PC-3 (cell line): ENCODE results near the gene TMEM131. TPM values are rescaled to one million over a fixed set of nuclear protein-coding genes. Genes with fewer than 3 reads are reported as not detected.

Source experiments
- ATAC-seq: fragments of 200-7000 bp; cut with Tn5 transposase; 2 replicates; pipeline ENCODE4 v1.9.1; 2020; ENCODE audit warnings: mild to moderate bottlenecking, moderate library complexity
- BruUV-seq: library from RNA; stranded (reverse); fragments of 400-500 nt; replicated peaks from 2 replicates; lab custom pipeline; 2021; lab: Mats Ljungman, UMichigan
- CTCF ChIA-PET: fragments of 300-600 bp; sonication (Branson Sonifier 250); formaldehyde crosslinking; loops from one replicate; lab custom pipeline; 2022; ENCODE audit warnings: antibody characterized with exemption; lab: Charles Lee
- POLR2A ChIA-PET: fragments of 300-600 bp; sonication (Branson Sonifier 250); formaldehyde crosslinking; loops from one replicate; lab custom pipeline; 2022; ENCODE audit warnings: antibody characterized with exemption; ENCODE audit not compliant: unreplicated experiment; lab: Charles Lee
- DNase-seq: peaks from one replicate; pipeline ENCODE4 v3.0.0-alpha.2; 2015
- H2AFZ ChIP-seq: fragments of 300-600 bp; sonication (generic); 2 replicates; pipeline ENCODE4 v1.6.0; 2016; ENCODE audit warnings: antibody characterized with exemption, low read length
- H3F3A ChIP-seq: fragments of 300-600 bp; sonication (generic); one replicate; pipeline ENCODE4 v1.6.0; 2017; ENCODE audit warnings: antibody characterized with exemption, low read length, control low read depth, mild to moderate bottlenecking; ENCODE audit not compliant: unreplicated experiment
- H3K27ac ChIP-seq: fragments of 300-600 bp; sonication (generic); 2 replicates; pipeline ENCODE4 v1.5.1; 2016; ENCODE audit warnings: mild to moderate bottlenecking, low read length
- H3K27me3 ChIP-seq: fragments of 300-600 bp; sonication (generic); 2 replicates; pipeline ENCODE4 v1.6.1; 2016; ENCODE audit warnings: low read length, mixed read lengths
- H3K36me3 ChIP-seq: fragments of 300-600 bp; sonication (generic); 2 replicates; pipeline ENCODE4 v1.6.1; 2016; ENCODE audit warnings: low read depth, mixed run types, low read length, mixed read lengths
- H3K4me1 ChIP-seq: fragments of 300-600 bp; sonication (generic); 2 replicates; pipeline ENCODE4 v1.5.1; 2016; ENCODE audit warnings: low read length; ENCODE audit not compliant: insufficient read depth
- H3K4me2 ChIP-seq: fragments of 300-600 bp; sonication (generic); 2 replicates; pipeline ENCODE4 v1.6.0; 2016; ENCODE audit warnings: low read length
- H3K4me3 ChIP-seq: fragments of 300-600 bp; sonication (generic); 2 replicates; pipeline ENCODE4 v1.5.1; 2016; ENCODE audit warnings: mild to moderate bottlenecking, low read length, mixed read lengths
- H3K79me2 ChIP-seq: fragments of 300-600 bp; sonication (generic); 2 replicates; pipeline ENCODE4 v1.6.1; 2017; ENCODE audit warnings: low read length, mixed read lengths
- H3K9ac ChIP-seq: fragments of 300-600 bp; sonication (generic); 2 replicates; pipeline ENCODE4 v1.6.0; 2016; ENCODE audit warnings: mild to moderate bottlenecking, low read length
- H3K9me2 ChIP-seq: fragments of 300-600 bp; sonication (generic); replicated peaks from 2 replicates; pipeline ENCODE4 v1.6.1; 2016; ENCODE audit warnings: mixed run types, low read length, mixed read lengths
- H3K9me3 ChIP-seq: fragments of 300-600 bp; sonication (generic); 2 replicates; pipeline ENCODE4 v1.6.1; 2016; ENCODE audit warnings: low read length, mixed read lengths
- H4K20me1 ChIP-seq: fragments of 300-600 bp; sonication (generic); 2 replicates; pipeline ENCODE4 v1.6.1; 2016; ENCODE audit warnings: low read length, mixed read lengths
- EZH2 ChIP-seq: fragments of 300-600 bp; sonication (generic); IDR thresholded peaks from one replicate; pipeline ENCODE4 v1.6.1; 2017; ENCODE audit warnings: antibody characterized with exemption, mild to moderate bottlenecking, low read length; ENCODE audit not compliant: unreplicated experiment
- EZH2phosphoT487 ChIP-seq: fragments of 300-600 bp; sonication (generic); IDR thresholded peaks from 2 replicates; pipeline ENCODE4 v1.6.1; 2018; ENCODE audit warnings: mild to moderate bottlenecking, antibody characterized with exemption, low read length, borderline replicate concordance
- intact Hi-C: fragments of 100-400 bp; cut with micrococcal nuclease; formaldehyde crosslinking; loops from 2 replicates; pipeline ENCODE4 v1.9.0; 2023
- total RNA-seq: library from RNA; depleted of rRNA; stranded (reverse); fragments of >200 nt; gene quantifications from 2 replicates; pipeline ENCODE4 v1.2.3, GENCODE V29; 2014
- TF ChIP-seq, protein P1 (sequence below): fragments of 300-600 bp; sonication (generic); conservative IDR thresholded peaks from 2 replicates; pipeline ENCODE4 v1.5.1; 2017; ENCODE audit warnings: antibody characterized with exemption, low read depth, mild to moderate bottlenecking, low read length

TMEM131 gene
- total RNA-seq, 1 experiment from 2014 or later = 21.1 TPM

DNA sequence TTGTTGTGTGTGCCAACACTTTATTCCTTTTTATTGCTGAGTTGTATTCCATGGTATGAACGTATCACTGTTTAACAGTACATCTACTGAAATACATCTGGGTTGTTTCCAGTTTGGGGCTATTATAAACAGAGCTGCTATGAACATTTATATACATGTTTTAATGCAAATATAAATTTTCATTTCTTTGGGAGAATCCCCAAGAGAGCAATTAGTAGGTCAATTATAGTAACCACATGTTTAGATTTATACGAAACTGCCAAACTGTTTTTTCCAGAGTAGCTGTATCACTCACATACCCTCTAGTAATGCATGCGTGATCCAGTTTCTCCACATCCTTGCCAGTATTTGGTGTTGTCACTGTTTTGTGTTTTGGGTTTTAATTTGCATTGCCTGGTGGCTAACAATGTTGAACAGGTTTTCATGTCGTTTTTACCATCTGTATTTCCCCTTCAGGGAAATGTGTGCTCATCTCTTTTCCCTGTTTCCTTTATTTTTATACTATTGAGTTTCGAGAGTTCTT is 81.0 kb downstream of the TMEM131 start:
- intact Hi-C loops = no loop called here
- no TSS peak for BruUV-seq
- CTCF ChIA-PET = no interaction called here

DNA sequence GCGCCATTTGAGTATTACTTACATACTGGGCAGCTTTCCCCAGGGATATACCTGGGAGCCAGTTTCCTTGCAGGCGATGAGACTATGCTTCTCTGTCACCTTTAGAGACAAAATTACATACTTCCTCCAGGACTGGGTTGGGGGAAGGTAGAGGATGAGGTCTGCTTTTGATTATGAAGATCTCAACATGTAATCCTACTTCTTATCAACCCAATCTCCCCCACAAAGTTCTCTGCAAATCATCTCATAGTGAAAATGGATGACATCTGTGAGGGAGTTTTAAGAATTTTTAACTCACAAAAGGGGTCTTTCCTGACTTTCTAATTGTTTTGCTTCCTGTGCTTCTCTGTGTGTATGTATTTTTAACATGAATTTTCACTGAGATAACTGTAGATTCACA is 81.9 kb downstream of the TMEM131 start:
- H3K4me1 ChIP-seq = no peaks in the 10 kb centered on the region
- H3K79me2 ChIP-seq = peaks cover 80% of the 10 kb centered on the region
- H2AFZ ChIP-seq = no peak overlapping the region
- POLR2A ChIA-PET = no interaction called here
- no peaks in the 10 kb centered on the region for H4K20me1 ChIP-seq
- no peaks in the 10 kb centered on the region for H3K27me3 ChIP-seq
- no TSS peak for BruUV-seq
- no peaks in the 10 kb centered on the region for H3K9me3 ChIP-seq
- no peak for DNase-seq
- H3K4me3 ChIP-seq = no peak overlapping the region
- ATAC-seq = no peak
- no peaks in the 10 kb centered on the region for H3F3A ChIP-seq
- intact Hi-C loops = no loop called here
- no peaks in the 10 kb centered on the region for H3K9me2 ChIP-seq
- H3K27ac ChIP-seq = no peak overlapping the region
- no peak overlapping the region for H3K9ac ChIP-seq
- H3K4me2 ChIP-seq = no peak overlapping the region
- H3K36me3 ChIP-seq = peaks cover 15% of the 10 kb centered on the region
- CTCF ChIA-PET = no interaction called here
- TF ChIP-seq, protein P1, sequence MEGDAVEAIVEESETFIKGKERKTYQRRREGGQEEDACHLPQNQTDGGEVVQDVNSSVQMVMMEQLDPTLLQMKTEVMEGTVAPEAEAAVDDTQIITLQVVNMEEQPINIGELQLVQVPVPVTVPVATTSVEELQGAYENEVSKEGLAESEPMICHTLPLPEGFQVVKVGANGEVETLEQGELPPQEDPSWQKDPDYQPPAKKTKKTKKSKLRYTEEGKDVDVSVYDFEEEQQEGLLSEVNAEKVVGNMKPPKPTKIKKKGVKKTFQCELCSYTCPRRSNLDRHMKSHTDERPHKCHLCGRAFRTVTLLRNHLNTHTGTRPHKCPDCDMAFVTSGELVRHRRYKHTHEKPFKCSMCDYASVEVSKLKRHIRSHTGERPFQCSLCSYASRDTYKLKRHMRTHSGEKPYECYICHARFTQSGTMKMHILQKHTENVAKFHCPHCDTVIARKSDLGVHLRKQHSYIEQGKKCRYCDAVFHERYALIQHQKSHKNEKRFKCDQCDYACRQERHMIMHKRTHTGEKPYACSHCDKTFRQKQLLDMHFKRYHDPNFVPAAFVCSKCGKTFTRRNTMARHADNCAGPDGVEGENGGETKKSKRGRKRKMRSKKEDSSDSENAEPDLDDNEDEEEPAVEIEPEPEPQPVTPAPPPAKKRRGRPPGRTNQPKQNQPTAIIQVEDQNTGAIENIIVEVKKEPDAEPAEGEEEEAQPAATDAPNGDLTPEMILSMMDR = no peak
- TF ChIP-seq EZH2 (no peak), EZH2phosphoT487 (no peak)

More for the DNA sequence above, 81.0 kb downstream of the TMEM131 start:
- Histone ChIP-seq H3F3A (no peaks in the 10 kb centered on the region), H3K27ac (no peak overlapping the region), H3K9me3 (no peaks in the 10 kb centered on the region), H3K9ac (no peak overlapping the region), H3K4me2 (no peak overlapping the region), H3K27me3 (no peaks in the 10 kb centered on the region), H3K4me3 (no peak overlapping the region), H3K79me2 (peaks cover 83% of the 10 kb centered on the region), H3K36me3 (peaks cover 20% of the 10 kb centered on the region), H3K9me2 (no peaks in the 10 kb centered on the region), H3K4me1 (no peaks in the 10 kb centered on the region), H2AFZ (no peak overlapping the region), H4K20me1 (no peaks in the 10 kb centered on the region)
- DNase-seq (no peak), ATAC-seq (no peak)
- POLR2A ChIA-PET = no interaction called here
- TF ChIP-seq, protein P1 = no peak
- TF ChIP-seq EZH2phosphoT487 (no peak), EZH2 (no peak)

DNA sequence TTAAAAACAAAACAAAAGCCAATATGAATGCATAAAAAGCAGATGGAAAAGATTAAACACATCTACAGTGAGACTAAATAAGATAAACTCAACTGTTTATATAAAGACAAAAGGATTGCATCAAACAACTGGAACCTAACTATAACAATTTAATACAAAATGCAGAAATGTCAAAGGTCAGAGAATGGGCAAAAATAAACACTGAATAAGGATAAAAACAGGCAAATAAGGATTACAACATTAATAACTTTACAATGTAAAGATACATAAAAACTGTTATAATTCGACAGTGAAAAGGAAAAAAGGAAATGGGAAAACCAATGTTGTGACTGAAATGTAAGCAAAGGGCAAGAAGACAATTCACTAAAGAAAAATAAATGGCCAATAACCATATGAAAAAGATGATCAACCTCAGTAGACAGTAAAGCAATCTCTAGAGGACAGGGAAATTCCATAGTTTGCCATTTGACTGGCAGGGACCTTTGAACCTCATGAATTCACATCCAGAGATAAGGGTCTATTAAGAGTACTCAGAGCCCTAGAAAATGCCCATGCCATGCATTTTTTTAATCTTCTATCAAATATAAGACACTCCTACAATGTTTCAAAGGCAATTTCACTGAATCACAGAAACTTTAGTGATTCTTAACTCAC is 83.7 kb downstream of the TMEM131 start:
- no peak for ATAC-seq
- BruUV-seq = no TSS peak
- no peak overlapping the region for H3K4me2 ChIP-seq
- no peak overlapping the region for H2AFZ ChIP-seq
- H3K27me3 ChIP-seq = no peaks in the 10 kb centered on the region
- DNase-seq = no peak
- no peaks in the 10 kb centered on the region for H3F3A ChIP-seq
- H3K79me2 ChIP-seq = peaks cover 63% of the 10 kb centered on the region
- peaks cover 14% of the 10 kb centered on the region for H3K36me3 ChIP-seq
- H4K20me1 ChIP-seq = no peaks in the 10 kb centered on the region
- intact Hi-C loops = no loop called here
- no peak overlapping the region for H3K9ac ChIP-seq
- CTCF ChIA-PET = no interaction called here
- POLR2A ChIA-PET = no interaction called here
- H3K4me1 ChIP-seq = no peaks in the 10 kb centered on the region
- TF ChIP-seq, protein P1 = no peak
- TF ChIP-seq EZH2 = no peak
- no peak for TF ChIP-seq EZH2phosphoT487
- H3K9me3 ChIP-seq = no peaks in the 10 kb centered on the region
- H3K4me3 ChIP-seq = no peak overlapping the region
- no peak overlapping the region for H3K27ac ChIP-seq
- H3K9me2 ChIP-seq = no peaks in the 10 kb centered on the region
